PC-3 (cell line): Measurements from ENCODE around the gene YY1.

Experiments used
- EZH2 ChIP-seq: fragments of 300-600 bp; sonication (generic); IDR thresholded peaks from one replicate; pipeline ENCODE4 v1.6.1; 2017; ENCODE audit warnings: antibody characterized with exemption, mild to moderate bottlenecking, low read length; ENCODE audit not compliant: unreplicated experiment
- EZH2phosphoT487 ChIP-seq: fragments of 300-600 bp; sonication (generic); IDR thresholded peaks from 2 replicates; pipeline ENCODE4 v1.6.1; 2018; ENCODE audit warnings: mild to moderate bottlenecking, antibody characterized with exemption, low read length, borderline replicate concordance
- TF ChIP-seq, protein P1 (sequence below): fragments of 300-600 bp; sonication (generic); conservative IDR thresholded peaks from 2 replicates; pipeline ENCODE4 v1.5.1; 2017; ENCODE audit warnings: antibody characterized with exemption, low read depth, mild to moderate bottlenecking, low read length

DNA sequence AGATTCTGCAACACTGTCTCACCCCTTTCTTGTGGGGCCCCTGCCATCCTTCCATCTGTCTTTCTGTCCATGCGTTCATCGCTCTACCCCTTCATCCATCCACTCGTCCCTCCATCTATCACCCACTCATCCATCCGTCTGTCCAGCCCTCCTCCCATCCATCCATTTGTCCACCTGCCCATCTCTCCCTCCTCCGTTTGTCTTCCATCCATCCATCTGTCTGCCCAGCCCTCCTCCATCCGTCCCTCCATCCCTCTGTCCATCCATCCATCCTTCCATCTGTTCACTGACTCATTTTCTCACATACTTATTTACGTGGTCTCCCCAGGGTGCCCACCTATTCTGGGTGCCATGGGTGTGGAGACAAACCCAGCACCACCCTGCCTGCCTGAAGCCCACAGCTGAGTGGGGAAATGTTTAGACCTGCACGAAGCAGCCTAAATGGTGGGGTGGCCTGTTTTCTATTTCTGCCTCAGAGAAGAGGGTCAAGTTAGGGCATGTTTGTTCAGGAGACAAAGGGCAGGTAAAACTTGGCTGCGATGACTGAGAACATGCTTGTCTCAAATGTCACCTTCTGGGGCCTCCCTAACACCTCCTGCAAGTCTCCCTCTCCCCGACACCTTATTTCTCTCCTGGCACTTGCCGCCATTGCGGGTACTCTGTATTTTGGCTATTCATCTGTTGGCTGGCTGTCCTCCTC is 81.4 kb downstream of the YY1 start:
- TF ChIP-seq, protein P1, sequence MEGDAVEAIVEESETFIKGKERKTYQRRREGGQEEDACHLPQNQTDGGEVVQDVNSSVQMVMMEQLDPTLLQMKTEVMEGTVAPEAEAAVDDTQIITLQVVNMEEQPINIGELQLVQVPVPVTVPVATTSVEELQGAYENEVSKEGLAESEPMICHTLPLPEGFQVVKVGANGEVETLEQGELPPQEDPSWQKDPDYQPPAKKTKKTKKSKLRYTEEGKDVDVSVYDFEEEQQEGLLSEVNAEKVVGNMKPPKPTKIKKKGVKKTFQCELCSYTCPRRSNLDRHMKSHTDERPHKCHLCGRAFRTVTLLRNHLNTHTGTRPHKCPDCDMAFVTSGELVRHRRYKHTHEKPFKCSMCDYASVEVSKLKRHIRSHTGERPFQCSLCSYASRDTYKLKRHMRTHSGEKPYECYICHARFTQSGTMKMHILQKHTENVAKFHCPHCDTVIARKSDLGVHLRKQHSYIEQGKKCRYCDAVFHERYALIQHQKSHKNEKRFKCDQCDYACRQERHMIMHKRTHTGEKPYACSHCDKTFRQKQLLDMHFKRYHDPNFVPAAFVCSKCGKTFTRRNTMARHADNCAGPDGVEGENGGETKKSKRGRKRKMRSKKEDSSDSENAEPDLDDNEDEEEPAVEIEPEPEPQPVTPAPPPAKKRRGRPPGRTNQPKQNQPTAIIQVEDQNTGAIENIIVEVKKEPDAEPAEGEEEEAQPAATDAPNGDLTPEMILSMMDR: no peak
- TF ChIP-seq EZH2phosphoT487 (no peak), EZH2 (no peak)
